ENCODE measurements around the gene BHLHE23.

The BHLHE23 gene

DNA sequence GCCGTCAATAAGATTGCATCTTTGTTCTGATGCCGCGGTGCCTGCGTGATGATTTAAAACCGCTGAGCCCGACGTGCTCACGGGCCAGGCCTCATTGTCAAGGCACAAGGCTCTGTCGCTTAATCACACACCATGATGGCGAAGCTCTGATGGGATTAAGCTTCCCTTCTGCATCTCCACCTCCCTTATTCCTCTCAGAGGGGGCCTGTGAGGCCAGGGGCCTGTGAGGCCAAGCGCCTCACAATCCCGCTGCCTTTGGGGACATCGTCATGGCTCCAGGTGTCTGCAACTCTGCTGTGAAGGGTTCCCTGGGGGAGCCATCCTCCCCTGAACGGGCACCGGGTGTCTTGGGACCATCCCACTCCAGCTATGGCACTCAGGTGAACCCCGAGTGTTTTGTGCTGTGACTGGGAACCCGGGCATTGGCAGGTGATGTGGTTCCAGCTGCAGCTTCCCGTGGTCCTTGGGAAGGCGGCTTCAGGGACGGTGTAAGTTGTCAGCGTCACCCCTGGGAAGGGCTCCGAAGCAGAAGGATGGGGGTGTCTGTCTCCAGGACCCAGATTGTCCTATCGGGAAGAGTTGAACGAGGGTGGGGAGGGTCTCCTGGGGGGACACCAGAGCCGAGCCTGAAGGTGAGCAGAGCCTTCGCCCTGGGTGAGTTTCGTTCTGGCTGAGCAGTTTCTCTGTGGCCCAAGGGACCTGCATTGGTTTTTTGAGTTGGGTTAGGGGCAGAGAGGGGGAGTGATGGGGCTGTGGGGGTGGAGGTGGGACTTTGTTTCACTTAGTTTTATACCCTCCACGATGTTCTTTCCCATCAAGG lies 18.0 kb upstream of the BHLHE23 start:
- no peak for DNase-seq

DNA sequence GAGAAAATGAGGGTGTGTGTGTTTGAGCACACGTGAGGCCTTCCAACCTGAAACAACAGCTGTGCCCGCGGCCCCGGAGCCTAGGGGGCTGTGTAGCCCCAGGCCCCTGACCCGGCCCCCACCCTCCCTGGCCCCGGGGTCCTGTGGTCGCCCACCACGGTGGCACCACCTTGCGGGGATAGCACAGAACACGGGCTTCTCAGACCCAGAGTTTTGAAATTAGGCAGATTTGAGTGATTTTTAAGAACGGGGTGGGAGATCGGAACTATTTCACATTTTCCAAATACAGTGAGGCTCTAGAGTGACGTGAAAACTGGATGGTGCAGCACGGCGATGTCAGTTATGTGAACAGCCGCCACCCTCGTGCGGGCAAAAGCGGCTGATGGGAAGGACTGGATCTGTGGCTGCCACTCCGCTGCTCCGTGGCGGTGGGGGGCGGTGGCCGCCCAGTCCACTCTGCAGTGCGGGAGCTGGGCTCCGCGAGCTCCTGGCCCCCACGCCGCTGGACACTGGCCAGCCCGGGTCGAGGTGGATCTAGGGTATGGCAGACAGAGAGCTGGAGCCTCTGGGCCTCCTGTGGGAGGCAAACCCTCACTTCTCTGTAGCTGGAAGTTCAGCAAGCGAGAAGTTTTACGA lies 17.3 kb upstream of the BHLHE23 start:
- no peak for DNase-seq

DNA sequence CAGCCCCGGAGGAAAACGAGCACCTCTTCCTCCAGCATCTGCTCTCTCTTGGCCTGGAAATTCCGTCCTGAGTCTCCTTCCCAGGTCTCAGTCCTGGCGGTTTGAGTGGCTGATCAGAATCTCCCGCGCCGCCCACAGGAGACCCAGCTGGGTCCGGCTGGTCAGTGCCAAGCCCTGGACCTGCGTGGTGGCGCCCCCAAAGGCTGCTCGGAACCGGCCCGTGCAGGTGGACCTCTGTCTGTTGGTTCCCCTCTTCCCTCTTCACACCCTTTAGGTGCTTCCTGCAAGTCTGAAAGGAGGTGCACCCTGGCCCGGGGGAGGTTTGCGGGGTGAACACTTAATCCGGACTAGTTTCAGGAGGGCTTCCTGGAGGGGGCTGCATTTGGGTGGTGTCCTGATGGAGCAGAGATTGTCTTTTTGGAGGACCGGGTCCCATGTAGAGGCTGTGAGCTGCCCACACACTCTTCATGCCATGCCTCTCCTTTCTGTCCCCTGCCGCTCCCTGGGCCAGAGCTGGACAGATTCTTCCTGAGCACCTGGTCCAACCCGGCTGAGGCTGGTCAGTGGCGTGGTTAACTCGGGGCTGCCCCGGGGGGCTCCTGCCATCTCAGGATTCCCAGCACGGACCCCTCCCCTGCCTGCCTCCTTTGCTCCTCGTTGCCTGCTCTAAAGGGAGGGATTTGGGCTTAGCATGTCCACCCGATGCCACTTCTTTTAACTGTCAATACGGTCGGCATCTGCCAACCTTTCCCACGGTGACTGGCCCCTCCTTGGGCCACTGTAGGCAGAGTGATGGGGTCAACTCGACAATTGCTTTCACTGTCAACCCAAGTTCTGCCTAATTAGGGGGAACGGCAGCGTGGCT lies 16.5 kb upstream of the BHLHE23 start:
- DNase-seq: no peak

DNA sequence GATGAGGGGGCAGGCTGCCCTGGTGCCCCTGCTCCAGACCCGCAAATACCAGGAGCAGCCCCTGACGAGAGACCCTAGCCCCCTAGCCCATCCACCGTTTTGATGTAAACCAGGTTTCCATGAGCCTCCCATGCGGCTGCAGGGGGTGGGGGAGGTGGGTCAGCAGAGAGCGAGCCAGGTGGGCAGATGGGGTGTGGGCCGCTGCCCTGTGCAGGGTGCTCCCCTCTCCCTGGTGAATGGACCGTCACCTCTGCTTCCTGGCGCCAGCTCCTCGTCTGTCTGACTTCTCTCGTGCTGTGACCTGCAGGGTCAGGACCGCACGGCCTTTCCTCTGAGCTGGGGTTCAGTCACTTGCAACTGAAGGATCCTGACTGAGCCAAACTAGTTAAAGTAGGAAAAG lies 15.7 kb upstream of the BHLHE23 start:
- no peak for DNase-seq

DNA sequence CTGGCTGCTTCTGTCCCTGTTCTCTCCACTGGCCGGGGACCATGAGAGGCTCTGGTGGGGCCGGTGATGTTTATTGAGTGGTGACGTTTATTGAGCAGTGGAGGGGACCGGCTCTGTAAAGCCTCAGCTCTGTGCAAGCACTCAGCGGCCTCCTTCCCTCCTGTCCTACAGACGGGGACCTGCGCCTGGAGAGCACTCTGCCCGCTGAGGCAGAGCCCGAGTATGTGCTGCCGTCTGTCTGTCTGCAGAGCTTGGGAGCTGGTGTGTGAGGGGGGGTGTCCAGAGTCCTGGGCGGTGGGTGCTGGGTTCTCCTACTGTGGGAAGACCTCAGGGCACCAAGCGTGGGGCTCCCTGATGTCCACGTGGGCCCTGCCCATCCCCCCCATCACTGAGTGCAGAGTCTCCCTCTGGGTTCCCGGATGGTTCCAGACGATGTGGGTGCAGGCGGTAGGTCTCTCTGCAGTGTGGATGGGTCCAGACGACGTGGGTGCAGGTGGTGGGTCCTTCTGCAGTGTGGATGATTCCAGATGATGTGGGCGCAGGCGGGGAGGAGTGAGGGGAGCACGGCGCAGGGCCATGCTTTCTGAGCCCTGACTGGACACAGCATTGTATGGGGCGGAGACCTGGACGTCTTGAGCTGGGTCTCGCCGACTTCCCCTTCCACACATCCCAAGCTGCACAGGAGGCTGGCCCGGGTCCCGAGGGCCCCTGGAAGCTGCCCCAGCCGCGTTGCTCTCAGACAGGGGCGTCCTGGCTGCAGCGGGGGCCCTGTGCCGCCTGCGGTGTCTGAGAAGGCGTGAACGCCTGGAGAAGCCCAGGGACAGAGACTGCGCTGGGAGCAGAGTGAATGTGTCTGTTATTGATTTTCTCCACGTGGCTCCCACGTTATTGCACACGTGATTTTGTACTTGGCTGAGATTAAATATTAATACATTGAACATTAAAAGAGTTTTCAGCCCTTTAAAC lies 14.9 kb upstream of the BHLHE23 start:
- no peak for DNase-seq

DNA sequence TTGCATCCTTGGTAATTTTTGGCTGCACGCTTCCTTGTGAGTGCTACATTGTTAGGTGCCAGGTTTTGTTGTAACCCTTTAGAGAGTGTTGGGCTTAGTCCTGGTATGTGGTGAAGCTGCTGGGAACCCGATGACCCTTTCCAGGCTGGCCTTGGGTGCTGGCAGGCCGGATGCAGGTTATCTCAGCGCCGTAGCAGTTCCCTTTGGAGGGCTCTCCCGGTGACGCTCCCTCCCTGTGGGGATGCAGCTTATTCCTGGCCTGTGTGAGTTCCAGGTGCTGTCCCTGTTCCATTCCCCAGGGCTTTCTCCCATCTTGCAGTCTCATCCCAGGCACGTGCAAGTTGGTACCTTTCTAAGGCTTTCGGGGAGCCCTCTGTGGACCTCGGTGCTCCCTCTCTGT lies 13.9 kb upstream of the BHLHE23 start:
- no peak for DNase-seq

DNA sequence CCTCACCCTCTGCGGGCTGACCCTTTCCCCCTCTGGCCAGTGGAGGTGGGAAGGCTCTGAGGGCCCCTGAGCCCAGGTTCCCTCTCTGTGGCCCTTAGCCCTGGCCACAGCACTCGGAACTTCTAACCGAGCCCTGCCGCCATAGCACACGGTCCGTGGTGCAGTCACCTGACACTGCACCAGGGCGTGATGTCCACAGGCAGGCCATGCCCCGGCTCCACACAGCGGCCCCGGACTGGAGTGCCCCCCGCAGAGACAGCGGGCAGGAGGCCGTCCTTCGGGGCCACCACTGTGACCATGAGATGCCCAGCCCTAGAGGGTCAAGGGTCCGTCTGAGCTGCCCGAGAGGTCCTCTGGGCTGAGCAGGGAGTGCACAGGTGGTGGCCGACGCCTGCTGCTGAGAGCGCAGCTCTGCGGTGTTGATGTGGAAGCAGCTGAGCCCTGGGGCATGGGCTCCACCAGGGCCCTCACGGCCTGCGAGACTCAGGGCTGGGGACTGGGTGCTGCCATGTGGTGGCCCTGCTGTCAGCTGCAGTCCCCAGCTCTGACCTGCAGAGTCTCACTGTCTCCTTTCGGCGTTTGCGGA lies 11.2 kb upstream of the BHLHE23 start:
- DNase-seq: no peak

DNA sequence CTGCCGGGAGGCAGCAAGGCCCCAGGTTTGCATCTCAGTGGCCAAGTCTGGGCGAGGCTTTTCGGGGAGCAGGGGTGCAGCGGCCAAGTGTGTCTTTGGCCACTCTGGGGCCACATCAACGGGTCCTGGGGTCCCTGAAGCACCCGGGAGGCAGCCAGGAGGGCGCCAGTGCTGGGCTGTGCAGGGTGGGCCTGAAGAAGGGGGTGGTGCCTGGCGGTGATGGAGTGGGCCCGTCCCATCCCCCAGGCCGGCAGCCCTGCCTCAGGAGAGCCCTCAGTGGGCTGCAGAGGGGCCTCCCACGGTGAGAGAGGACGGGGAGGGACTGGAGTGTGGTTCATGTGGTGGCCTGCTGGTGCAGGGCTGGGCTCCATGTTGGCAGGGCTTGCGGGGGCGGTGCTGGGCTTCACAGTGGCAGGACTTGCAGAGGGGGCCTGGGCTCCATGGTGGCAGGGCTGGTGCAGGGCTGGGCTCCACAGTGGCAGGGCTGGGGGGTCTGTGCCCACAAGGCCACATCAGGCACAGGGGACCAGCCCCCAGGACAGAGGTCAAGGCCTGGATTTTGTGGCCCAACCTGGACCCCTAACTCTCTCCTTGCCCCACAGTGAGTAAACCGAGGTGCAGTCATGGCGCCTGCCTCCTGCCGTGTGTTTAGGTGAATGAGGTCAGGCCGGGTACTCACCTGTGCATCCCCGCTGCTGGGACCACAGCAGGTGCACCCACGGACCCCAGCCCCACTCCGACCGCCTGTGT lies 10.5 kb upstream of the BHLHE23 start:
- DNase-seq: no peak

DNA sequence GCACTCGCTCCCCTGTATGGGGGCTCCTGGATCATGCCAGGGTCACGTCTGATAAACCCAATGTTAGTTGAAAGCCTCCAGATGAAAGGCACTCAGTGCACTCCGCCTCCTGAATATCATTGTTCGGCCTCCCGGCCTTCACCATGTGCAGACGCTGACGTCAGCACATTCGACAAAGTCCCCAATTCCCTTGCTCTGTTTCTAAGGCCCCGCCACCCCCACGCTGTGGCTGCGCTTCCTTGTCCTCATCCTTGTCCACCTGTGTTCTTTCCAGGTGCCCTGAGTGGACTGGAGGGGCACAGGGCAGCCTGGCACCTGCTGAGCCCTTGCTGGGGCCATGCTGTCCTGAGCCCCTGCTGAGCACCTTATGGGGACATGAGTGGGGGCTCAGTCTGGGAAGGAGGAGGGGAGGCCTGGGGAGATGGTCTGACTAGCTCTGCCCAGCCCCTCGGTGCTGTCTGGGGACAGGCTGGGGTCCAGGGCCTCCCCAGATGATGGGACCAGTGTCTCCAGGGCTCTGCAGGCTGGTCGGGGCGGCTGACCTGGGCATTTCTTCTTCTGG lies 9.8 kb upstream of the BHLHE23 start:
- no peak for DNase-seq

DNA sequence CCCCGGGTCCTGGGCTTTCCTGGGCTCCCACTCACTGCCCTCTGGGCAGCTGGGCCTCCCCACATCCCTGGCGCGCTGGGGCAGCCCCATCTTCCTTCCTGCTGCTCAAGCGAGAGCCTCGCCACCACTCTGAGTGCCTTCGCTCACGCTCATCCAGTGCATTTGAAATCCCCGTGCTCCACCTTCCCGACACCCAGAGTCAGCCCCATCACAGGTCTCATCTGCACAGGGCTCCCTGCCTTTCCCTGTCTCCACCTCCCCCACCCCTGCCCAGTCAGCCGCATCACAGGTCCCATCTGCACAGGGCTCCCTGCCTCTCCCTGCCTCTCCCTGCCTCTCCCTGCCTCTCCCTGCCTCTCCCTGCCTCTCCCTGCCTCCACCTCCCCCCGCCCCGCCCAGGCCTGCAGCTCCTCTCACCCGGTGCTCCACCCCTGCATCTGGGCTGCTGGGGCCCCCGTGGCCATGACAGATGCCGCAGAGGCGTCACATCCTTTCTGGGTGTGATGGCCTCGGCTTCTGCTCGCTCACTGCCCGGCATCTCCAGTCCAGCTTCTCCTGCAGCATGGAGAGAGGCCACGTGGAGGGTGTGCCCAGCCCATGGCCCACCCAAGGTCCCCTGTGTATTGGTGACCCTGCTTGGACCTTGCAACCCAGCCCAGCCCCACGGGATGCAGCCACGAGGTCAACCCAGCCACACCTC lies 9.0 kb upstream of the BHLHE23 start:
- no peak for DNase-seq

DNA sequence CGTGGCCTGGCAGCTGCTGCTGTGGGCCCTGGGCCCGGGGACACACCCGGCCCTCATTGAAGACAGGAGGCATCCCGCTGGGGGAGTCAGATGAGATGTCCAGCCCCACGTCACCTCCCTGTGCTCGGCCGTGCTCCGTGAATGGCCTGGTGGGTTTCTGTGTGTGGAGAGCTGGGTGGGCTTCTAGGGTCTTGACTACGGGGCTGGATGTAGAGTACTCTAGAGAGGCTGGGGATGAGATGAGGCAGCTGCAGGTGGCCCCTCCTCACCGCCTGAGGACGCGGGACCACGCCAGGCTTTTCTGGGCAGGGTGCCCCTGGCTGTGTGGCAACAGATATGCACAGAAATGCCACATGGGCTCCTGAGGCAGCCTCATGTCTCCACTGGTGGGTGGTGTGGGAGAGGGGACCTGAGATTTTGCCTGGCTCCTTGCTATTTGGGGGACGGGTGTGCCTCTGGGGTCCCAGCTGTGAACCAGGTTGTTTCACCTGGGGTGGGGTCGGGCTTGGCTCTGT lies 8.4 kb upstream of the BHLHE23 start:
- DNase-seq: no peak

DNA sequence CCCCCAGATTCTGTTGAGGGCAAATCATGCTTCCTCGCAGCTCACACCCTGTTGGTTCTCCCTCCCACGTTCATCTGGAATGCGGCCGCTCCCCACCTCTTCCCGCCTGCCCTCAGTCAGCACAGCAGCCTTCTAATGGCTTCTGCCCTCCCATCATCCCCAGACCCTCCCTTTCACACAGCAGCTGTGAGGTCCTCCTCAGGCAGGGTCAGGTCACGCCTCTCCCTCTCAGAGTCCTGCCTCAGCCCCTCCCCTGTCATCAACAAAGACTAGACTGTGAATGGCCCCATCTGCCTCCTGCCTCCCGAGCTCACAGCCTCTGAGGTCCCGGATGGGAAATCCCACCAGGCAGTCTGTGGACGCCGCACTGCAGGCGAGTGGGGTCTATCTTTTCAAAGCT lies 7.9 kb upstream of the BHLHE23 start:
- DNase-seq: no peak

DNA sequence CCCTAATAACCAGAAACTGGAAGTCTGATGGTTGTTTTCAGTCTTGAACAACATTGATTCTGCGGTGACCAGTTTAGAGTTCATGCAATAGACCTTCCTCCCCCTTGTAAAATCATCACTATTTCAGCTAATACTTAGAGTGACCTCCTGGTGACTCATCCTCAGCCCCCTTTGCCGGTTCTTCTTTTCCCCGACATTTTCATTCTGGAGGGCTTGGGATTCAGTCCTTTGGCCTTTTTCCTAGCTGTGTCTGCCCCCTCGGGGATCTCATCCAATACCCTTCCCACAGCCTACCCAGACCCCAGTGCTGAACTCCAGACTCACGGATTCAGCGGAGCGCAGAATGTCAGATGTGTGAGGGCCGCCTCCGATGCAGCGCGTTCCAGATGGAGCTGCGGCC lies 7.5 kb upstream of the BHLHE23 start:
- no peak for DNase-seq

DNA sequence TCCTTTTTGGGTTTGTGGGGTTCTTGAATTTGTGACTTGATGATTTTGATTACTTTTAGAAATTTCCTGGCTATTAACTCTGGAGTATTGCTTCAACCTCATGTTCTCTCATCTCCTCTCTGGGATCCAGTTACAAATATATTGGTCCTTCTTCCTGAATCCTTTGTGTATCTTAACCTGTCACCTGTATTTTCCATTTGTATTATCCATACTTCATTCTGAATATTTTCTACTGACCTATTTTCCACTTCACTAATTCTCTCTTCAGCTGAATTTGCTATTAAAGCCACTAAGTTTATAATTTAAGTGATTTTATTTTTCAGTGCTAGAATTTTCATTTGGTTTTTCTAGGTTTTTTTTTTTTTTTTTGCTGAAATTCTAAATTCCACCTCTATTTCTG lies 6.4 kb upstream of the BHLHE23 start:
- no peak for DNase-seq

DNA sequence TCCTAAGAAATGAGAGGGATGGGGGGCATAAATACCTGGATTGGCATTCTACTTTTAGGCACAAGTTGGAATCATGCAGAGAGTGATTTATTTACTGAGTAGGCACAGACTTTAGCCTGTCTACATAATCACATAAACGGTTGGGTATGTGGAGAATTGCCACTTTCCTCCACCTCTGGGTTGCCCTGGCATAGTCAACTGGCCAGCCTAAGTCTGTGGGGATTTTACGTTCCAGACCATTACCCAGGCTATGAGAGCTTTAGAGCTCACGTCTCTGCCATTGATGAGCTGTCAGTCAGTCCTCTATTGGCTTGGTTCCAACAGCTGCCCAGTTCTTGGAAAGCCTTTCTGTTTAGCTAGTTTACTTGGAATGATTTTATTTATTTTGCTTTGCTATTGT lies 5.0 kb upstream of the BHLHE23 start:
- DNase-seq: no peak

DNA sequence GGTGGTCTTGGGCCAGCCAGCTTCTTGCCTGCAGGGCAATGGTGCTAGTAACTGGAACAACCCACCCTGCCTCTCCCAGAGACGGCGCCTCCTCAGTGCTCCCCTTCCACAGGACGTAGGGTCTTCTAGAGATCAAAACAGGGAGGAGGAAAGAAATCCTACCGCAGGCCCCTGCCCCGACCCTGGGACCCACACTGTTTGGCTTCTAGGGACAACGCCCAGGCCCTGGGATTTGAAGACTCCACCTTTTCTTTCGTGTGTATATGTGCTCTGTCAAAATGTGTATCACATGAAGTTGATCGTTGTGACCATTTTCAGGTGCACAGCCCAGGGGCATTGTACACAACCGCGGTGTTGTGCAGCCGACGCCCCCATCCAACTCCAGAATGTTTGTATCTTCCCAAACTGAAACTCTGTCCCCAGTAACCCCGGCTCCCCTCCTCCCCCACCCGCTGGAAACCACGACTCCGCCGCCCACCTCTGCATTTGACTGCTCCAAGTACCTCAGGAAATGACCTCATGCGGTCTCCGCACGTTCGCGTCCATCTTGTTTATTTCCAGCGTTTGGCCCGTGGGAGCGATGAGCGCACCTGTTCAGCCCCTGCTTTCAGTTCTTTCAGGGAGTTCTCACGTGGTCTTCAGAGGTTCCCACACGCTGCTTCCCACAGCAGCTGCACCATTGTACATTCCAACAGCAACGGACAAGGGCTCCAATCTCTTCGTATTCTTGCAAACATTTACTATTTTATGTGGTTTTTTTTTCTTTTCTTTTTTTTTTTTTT lies 3.4 kb upstream of the BHLHE23 start:
- DNase-seq: no peak

DNA sequence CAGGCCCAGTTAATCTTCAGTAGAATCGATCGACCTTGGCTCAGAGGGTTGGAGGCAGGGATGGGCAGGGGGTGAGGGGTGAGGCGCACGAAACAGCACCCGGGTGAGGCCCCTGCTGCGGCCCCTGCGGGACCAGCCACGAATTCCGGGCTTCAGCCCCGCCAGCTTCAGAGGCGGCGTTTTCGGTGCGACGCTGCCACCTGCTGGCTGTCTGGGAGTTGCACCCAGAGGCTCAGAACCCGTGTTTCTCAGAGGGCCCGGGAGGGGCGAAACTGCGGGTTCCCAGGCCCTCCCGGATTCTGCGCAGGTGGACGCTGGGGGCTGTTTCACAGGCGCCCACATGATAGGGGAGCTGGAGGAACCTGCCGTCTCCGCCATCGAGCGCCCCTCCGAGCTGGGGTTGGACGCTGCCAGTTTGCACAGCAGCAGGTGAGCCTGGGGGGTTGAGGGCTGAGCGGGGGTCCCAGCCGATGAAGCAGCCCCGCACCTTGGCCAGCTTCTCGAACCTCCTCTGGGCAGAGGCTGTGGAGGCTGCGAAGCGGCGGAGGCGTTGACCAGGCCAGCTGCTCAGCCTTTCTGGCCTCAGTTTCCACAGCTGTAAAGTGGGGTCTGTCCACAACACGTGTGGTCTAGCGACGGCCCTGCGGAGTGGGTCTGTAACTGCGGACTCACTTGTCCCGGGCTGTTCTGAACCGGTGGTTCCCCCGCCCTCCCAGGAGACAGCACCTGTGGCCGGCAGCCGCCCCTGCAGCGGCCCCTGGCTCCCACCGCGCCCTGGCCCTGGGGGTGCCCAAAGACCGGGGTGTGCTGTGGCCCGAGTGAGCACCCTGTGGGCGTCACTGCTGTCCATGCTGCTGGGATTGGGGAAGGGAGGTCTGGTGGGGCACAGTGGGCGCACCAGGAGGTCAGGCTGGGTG lies 2.5 kb upstream of the BHLHE23 start:
- peak; percentile 88 for DNase-seq

DNA sequence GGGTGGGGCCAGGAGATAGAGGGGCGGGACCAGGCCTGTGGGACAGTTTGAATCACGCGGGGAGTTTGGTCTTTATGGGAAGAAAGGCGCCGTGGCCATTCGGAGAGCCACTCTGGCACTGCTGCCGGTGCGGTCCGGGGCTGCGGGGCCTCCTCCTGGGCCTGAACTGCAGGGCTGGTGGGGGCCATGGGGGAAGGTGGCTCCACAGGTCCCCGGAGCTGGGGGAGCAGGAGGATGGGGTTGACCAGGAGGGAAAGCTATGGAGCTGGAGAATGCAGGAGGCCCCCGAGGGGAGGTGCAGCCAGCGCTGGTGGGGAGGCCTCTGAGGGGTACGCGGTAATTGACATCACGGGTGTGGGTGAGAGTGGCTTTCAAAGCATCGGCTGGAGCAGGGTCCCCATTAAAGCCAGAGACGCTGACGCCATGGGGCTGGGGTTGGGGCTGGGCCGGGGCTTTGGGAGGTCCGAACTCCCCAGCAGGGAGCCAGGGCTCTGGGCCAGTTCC lies 1.8 kb upstream of the BHLHE23 start:
- no peak for DNase-seq

Measured in right forelimb (tissue), 1 donor.